Measurements from ENCODE around the gene HSD3B2.
"Not testable (repeated sequence)": the region's sequence is repeated elsewhere in the genome, so short reads cannot be mapped to it uniquely, and the experiment has no call there.

HSD3B2 gene

GRCh38 chr1:119414950-119415349 is at the start of gene HSD3B2:
HSD3B2 (plus strand) TSS chr1:119415150; CDS start chr1:119415420, 270 bp downstream.
- DNase-seq: no peak

GRCh38 chr1:119366424-119366823 is 48.5 kb upstream of the HSD3B2 start:
- no peak for DNase-seq

- no peak for DNase-seq
Observed at GRCh38 chr1:119367432-119368124, 47.4 kb upstream of the HSD3B2 start.

- no peak for DNase-seq
Observed at GRCh38 chr1:119368554-119368953, 46.4 kb upstream of the HSD3B2 start, which contains the start of gene HAO2. HAO2 (plus strand) TSS chr1:119368785; CDS start chr1:119381086, 12,301 bp downstream.

- no peak for DNase-seq
Observed at GRCh38 chr1:119370748-119371147, 44.2 kb upstream of the HSD3B2 start.

GRCh38 chr1:119371815-119372214 is 43.1 kb upstream of the HSD3B2 start:
- DNase-seq: no peak

- DNase-seq: no peak
Observed at GRCh38 chr1:119372503-119373086, 42.4 kb upstream of the HSD3B2 start.

- no peak for DNase-seq
Observed at GRCh38 chr1:119373465-119373864, 41.5 kb upstream of the HSD3B2 start.

GRCh38 chr1:119374208-119374874 is 40.6 kb upstream of the HSD3B2 start:
- no peak for DNase-seq

- no peak for DNase-seq
Observed at GRCh38 chr1:119375366-119375765, 39.6 kb upstream of the HSD3B2 start.

GRCh38 chr1:119376594-119376993 is 38.4 kb upstream of the HSD3B2 start:
- DNase-seq: no peak

GRCh38 chr1:119377594-119377993 is 37.4 kb upstream of the HSD3B2 start:
- DNase-seq: not testable (repeated sequence)

- DNase-seq: no peak
Observed at GRCh38 chr1:119379117-119379516, 35.8 kb upstream of the HSD3B2 start.

- no peak for DNase-seq
Observed at GRCh38 chr1:119380304-119380703, 34.6 kb upstream of the HSD3B2 start.

- no peak for DNase-seq
Observed at GRCh38 chr1:119380983-119381662, 33.8 kb upstream of the HSD3B2 start.

- no peak for DNase-seq
Observed at GRCh38 chr1:119384591-119384990, 30.4 kb upstream of the HSD3B2 start.

- no peak for DNase-seq
Observed at GRCh38 chr1:119385650-119386049, 29.3 kb upstream of the HSD3B2 start.

- no peak for DNase-seq
Observed at GRCh38 chr1:119387858-119388257, 27.1 kb upstream of the HSD3B2 start.

GRCh38 chr1:119388450-119388849 is 26.5 kb upstream of the HSD3B2 start:
- no peak for DNase-seq

GRCh38 chr1:119390526-119390925 is 24.4 kb upstream of the HSD3B2 start:
- DNase-seq: no peak

- no peak for DNase-seq
Observed at GRCh38 chr1:119391749-119392148, 23.2 kb upstream of the HSD3B2 start.

GRCh38 chr1:119394085-119394484 is 20.9 kb upstream of the HSD3B2 start:
- DNase-seq: no peak

- no peak for DNase-seq
Observed at GRCh38 chr1:119396982-119397381, 18.0 kb upstream of the HSD3B2 start.

GRCh38 chr1:119397986-119398385 is 17.0 kb upstream of the HSD3B2 start:
- no peak for DNase-seq
